ENCODE data around the gene CSRNP2. TPM values are rescaled to one million over a fixed set of nuclear protein-coding genes. Genes with fewer than 3 reads are reported as not detected.

CSRNP2 gene
- total and polyA plus RNA-seq, 2 experiments from 2014 or later, result 19.0 to 22.5 TPM

GRCh38 chr12:51047655-51048540 lies 35.5 kb downstream of the CSRNP2 start, which contains the start of gene LETMD1:
Gene LETMD1, plus strand, starts transcription at chr12:51048327. Its CDS starts 30 bp downstream, at chr12:51048357.
- peak; percentile 96 for TF ChIP-seq CTCF (IDR thresholded peaks at IDR 0.05; ENCODE audit: low read depth, low read length)
- H3K4me3 ChIP-seq, result peak within 1 kb of the TSS; percentile 66
- H3K27me3 ChIP-seq, result no peaks in the 10 kb centered on the region
- peaks cover 7% of the 10 kb centered on the region for H3K4me1 ChIP-seq (ENCODE audit: low read depth)
- H3K9me3 ChIP-seq (ENCODE audit: low read depth), result no peaks in the 10 kb centered on the region
- no peaks in the 10 kb centered on the region for H3K36me3 ChIP-seq
- H3K27ac ChIP-seq, result peak within 1 kb of the TSS; percentile 88
- peak; percentile 98 to 99 for DNase-seq (ENCODE audit: low read depth in 1 of 2, low spot score in 1 of 2)

- H3K36me3 ChIP-seq, result no peaks in the 10 kb centered on the region
- no peaks in the 10 kb centered on the region for H3K27me3 ChIP-seq
- no peak for DNase-seq (ENCODE audit: low read depth in 1 of 2, low spot score in 1 of 2)
- no peaks in the 10 kb centered on the region for H3K4me1 ChIP-seq (ENCODE audit: low read depth)
- no peak overlapping the region for H3K4me3 ChIP-seq
- no peaks in the 10 kb centered on the region for H3K9me3 ChIP-seq (ENCODE audit: low read depth)
- TF ChIP-seq CTCF (IDR thresholded peaks at IDR 0.05; ENCODE audit: low read depth, low read length), result no peak
- no peak overlapping the region for H3K27ac ChIP-seq
These were observed 47.1 kb downstream of the CSRNP2 start for GRCh38 chr12:51036279-51036678.

GRCh38 chr12:51033457-51034089 lies 49.8 kb downstream of the CSRNP2 start:
- Histone ChIP-seq H3K36me3 (no peaks in the 10 kb centered on the region), H3K9me3 (ENCODE audit: low read depth) (no peaks in the 10 kb centered on the region), H3K4me1 (ENCODE audit: low read depth) (no peaks in the 10 kb centered on the region), H3K4me3 (no peak overlapping the region), H3K27me3 (no peaks in the 10 kb centered on the region), H3K27ac (no peak overlapping the region)
- no peak for TF ChIP-seq CTCF (IDR thresholded peaks at IDR 0.05; ENCODE audit: low read depth, low read length)
- DNase-seq (ENCODE audit: low read depth in 1 of 2, low spot score in 1 of 2), result no peak

GRCh38 chr12:51033048-51033447 lies 50.3 kb downstream of the CSRNP2 start:
- H3K36me3 ChIP-seq, result no peaks in the 10 kb centered on the region
- peaks cover 3% of the 10 kb centered on the region for H3K4me1 ChIP-seq (ENCODE audit: low read depth)
- DNase-seq (ENCODE audit: low read depth in 1 of 2, low spot score in 1 of 2), result no peak
- no peak overlapping the region for H3K27ac ChIP-seq
- TF ChIP-seq CTCF (IDR thresholded peaks at IDR 0.05; ENCODE audit: low read depth, low read length), result no peak
- H3K9me3 ChIP-seq (ENCODE audit: low read depth), result no peaks in the 10 kb centered on the region
- no peak overlapping the region for H3K4me3 ChIP-seq
- H3K27me3 ChIP-seq, result no peaks in the 10 kb centered on the region

GRCh38 chr12:51028813-51029150 lies 54.6 kb downstream of the CSRNP2 start:
- Histone ChIP-seq H3K36me3 (no peaks in the 10 kb centered on the region), H3K4me1 (ENCODE audit: low read depth) (peaks cover 19% of the 10 kb centered on the region), H3K27me3 (no peaks in the 10 kb centered on the region), H3K9me3 (ENCODE audit: low read depth) (no peaks in the 10 kb centered on the region), H3K4me3 (no peak overlapping the region), H3K27ac (no peak overlapping the region)
- peak in 1 of 2 donors; percentile 18 for DNase-seq (ENCODE audit: low read depth in 1 of 2, low spot score in 1 of 2)
- TF ChIP-seq CTCF (IDR thresholded peaks at IDR 0.05; ENCODE audit: low read depth, low read length), result no peak

Data from cardiac muscle cell (in vitro differentiated cells and primary cell).